HG02642 (cell line): Measurements from ENCODE around the gene FYB1.

Experiments
- ATAC-seq: cut with Tn5 transposase; IDR thresholded peaks from one replicate; pipeline ENCODE4 v1.9.1; 2021; ENCODE audit warnings: mild to moderate bottlenecking; ENCODE audit not compliant: unreplicated experiment, poor library complexity

The FYB1 gene

GRCh38 chr5:39137391-39137790 is 82.0 kb downstream of the FYB1 start:
- ATAC-seq = no peak

- no peak for ATAC-seq
These were observed 86.6 kb downstream of the FYB1 start for GRCh38 chr5:39132792-39133191.

GRCh38 chr5:39132128-39132447 is 87.3 kb downstream of the FYB1 start:
- ATAC-seq = no peak

- ATAC-seq = no peak
These were observed 87.9 kb downstream of the FYB1 start for GRCh38 chr5:39131210-39132127.

GRCh38 chr5:39130716-39131115 is 88.6 kb downstream of the FYB1 start:
- ATAC-seq = no peak

GRCh38 chr5:39121922-39122321 is 97.4 kb downstream of the FYB1 start:
- no peak for ATAC-seq

GRCh38 chr5:39121315-39121714 is 98.0 kb downstream of the FYB1 start:
- no peak for ATAC-seq

- no peak for ATAC-seq
These were observed 99.3 kb downstream of the FYB1 start for GRCh38 chr5:39120052-39120420.

GRCh38 chr5:39119404-39120051 is 99.8 kb downstream of the FYB1 start:
- ATAC-seq = no peak

- no peak for ATAC-seq
These were observed 100.7 kb downstream of the FYB1 start for GRCh38 chr5:39118638-39119037.

- ATAC-seq = no peak
These were observed 102.0 kb downstream of the FYB1 start for GRCh38 chr5:39117401-39117800.

- ATAC-seq = no peak
These were observed 102.8 kb downstream of the FYB1 start for GRCh38 chr5:39116344-39117170.

GRCh38 chr5:39115644-39116343 is 103.6 kb downstream of the FYB1 start:
- no peak for ATAC-seq

GRCh38 chr5:39114155-39114554 is 105.2 kb downstream of the FYB1 start:
- no peak for ATAC-seq

- no peak for ATAC-seq
These were observed 105.9 kb downstream of the FYB1 start for GRCh38 chr5:39113354-39113953.

- ATAC-seq = no peak
These were observed 109.8 kb downstream of the FYB1 start for GRCh38 chr5:39109606-39110005.

GRCh38 chr5:39108987-39109386 is 110.4 kb downstream of the FYB1 start:
- ATAC-seq = no peak

GRCh38 chr5:39107350-39107749 is 112.0 kb downstream of the FYB1 start:
- ATAC-seq = no peak

GRCh38 chr5:39106322-39106721 is 113.0 kb downstream of the FYB1 start:
- no peak for ATAC-seq

GRCh38 chr5:39104221-39104620 is 115.1 kb downstream of the FYB1 start:
- ATAC-seq = no peak
